Adrenal gland (tissue), 12 donors: ENCODE data around the gene NEU3. TPM values are rescaled to one million over a fixed set of nuclear protein-coding genes. Genes with fewer than 3 reads are reported as not detected.
"Not testable (repeated sequence)": the region's sequence is repeated elsewhere in the genome, so short reads cannot be mapped to it uniquely, and the experiment has no call there.

Source experiments
- DNase-seq, 7 donors: peaks; one replicate each; pipeline ENCODE4 v3.0.0-alpha.2; 2019 to 2020
- H3K27ac ChIP-seq, 5 donors: fragments of 200-600 bp; sonication (generic) in 4 of 5; 1 replicate in 3 of 5; 2 replicates in 2 of 5; pipeline versions ENCODE4 v1.5.1 to v1.8.0; 2016 to 2020; ENCODE audit warnings: mild to moderate bottlenecking in 1 of 5
- H3K27me3 ChIP-seq: fragments of 200-600 bp; 2 replicates; pipeline ENCODE4 v1.8.0; 2021
- H3K36me3 ChIP-seq, 2 donors: fragments of 200-600 bp; replicated peaks in 1 of 2; 1 replicate in 1 of 2; 2 replicates in 1 of 2; pipeline versions ENCODE4 v1.5.1 to v1.8.0; 2018 to 2022
- H3K4me1 ChIP-seq, 2 donors: fragments of 200-600 bp; replicated peaks in 1 of 2; 1 replicate in 1 of 2; 2 replicates in 1 of 2; pipeline versions ENCODE4 v1.5.1 to v1.8.0; 2018 to 2021
- H3K4me3 ChIP-seq, 4 donors: fragments of 200-600 bp; sonication (generic) in 3 of 4; one replicate each; pipeline ENCODE4 v1.5.1; 2016 to 2018
- H3K9me3 ChIP-seq, 3 donors: fragments of 200-600 bp; sonication (generic) in 1 of 3; replicated peaks in 1 of 3; 1 replicate in 2 of 3; 2 replicates in 1 of 3; pipeline versions ENCODE4 v1.5.1 to v1.8.0; 2016 to 2021
- POLR2A ChIP-seq, 2 donors: fragments of 450-650 bp; IDR thresholded peaks; one replicate each; pipeline ENCODE4 v1.6.1; 2017; ENCODE audit warnings: antibody characterized with exemption in 2 of 2, mild to moderate bottlenecking in 2 of 2, moderate library complexity in 1 of 2
- WGBS, 4 donors: extraction: QIAGEN DNeasy Blood & Tissue Kit in 2 of 4; methylation state at CpG; one replicate each; pipeline versions ENCODE4 v1.1.5 to v1.1.7; 2013 to 2017; 5-methylcytosine and 5-hydroxymethylcytosine counted together
- intact Hi-C, 2 donors: fragments of 100-400 bp; cut with DNase I; formaldehyde crosslinking; loops; one replicate each; pipeline versions ENCODE4 v1.14.1 to v1.15.0; 2022 to 2023
- polyA plus RNA-seq, 3 donors: library from polyadenylated mRNA; stranded (reverse); fragments of 200-250 nt in 2 of 3; fragments of 350-450 nt in 1 of 3; fragmentation: Illumina TruSeq in 1 of 3; extraction: RNeasy Lipid Tissue Mini Kit (QIAGEN cat#74804) in 1 of 3; gene quantifications; one replicate each; pipeline ENCODE4 v1.2.3, GENCODE V29; 2013 to 2014
- total RNA-seq, 9 donors: library from RNA; depleted of rRNA in 4 of 9; stranded (reverse); fragments of >200 nt in 4 of 9; fragments of 120-200 nt in 1 of 9; fragmentation: NEBNext Ultra II Directional in 1 of 9; extraction: Animal tissue kit (Norgen Biotek cat#: 25700) in 1 of 9; gene quantifications; one replicate each; pipeline versions ENCODE4 v1.1.0 to v1.2.4, GENCODE V29; 2013 to 2023
- TF ChIP-seq, protein P1 (sequence below), 6 experiments: fragments of 450-650 bp in 4 of 6; fragments of 200-600 bp in 2 of 6; sonication (generic) in 1 of 6; IDR thresholded peaks; 1 replicate in 5 of 6; 2 replicates in 1 of 6; pipeline versions ENCODE4 v1.5.1 to v1.8.0; 2016 to 2021; ENCODE audit warnings: antibody characterized with exemption in 6 of 6, mild to moderate bottlenecking in 2 of 6, moderate library complexity in 1 of 6
- donor health status: healthy with polysubstance abuse.
- donor health status: Bipolar disorder and iron deficiency.
- donor health status: DM: yes; HTN: yes; CAD: no.
- donor health status: DM: no; HTN: no; CAD: no.
- donor health status: DM: no; HTN: no; CAD: no.
- donor health status: DM: yes; HTN: yes; CAD: no.

NEU3 gene
- total and polyA plus RNA-seq, 12 donors, result 8.3 to 34.9 (median 19.7) TPM

DNA sequence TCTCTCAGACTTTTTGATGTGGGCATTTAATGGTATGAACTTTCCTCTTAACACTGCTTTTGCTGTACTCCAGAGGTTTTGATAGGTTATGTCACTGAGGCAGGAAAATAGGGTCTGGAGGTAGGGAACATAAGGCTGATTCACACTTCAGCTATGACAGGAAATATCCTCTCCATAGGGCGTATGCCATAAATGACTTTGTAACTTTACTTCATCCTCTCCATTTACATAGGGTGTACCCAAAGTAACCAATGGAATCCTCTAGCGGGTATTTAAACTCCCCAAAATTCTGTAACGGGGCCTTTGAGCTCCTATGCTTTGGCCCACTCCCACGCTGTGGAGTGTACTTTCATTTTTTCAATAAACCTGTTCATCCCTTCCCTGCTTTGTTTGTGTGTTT is 58.5 kb downstream of the NEU3 start:
- intact Hi-C loops, result no loop called here
- WGBS, 4 donors, result 90 to 95% (median 92%) methylated on average over 4 of the region's 4 CpGs
- H3K4me3 ChIP-seq, result no peak overlapping the region
- no peak for DNase-seq
- H3K9me3 ChIP-seq, result peaks cover 0 to 4% (median 0%) of the 10 kb centered on the region in 3 donors
- no peaks in the 10 kb centered on the region for H3K36me3 ChIP-seq
- H3K4me1 ChIP-seq, result no peaks in the 10 kb centered on the region
- no peaks in the 10 kb centered on the region for H3K27me3 ChIP-seq
- no peak overlapping the region for H3K27ac ChIP-seq
- no peak for TF ChIP-seq POLR2A (IDR thresholded peaks at IDR 0.05)
- TF ChIP-seq, protein P1, sequence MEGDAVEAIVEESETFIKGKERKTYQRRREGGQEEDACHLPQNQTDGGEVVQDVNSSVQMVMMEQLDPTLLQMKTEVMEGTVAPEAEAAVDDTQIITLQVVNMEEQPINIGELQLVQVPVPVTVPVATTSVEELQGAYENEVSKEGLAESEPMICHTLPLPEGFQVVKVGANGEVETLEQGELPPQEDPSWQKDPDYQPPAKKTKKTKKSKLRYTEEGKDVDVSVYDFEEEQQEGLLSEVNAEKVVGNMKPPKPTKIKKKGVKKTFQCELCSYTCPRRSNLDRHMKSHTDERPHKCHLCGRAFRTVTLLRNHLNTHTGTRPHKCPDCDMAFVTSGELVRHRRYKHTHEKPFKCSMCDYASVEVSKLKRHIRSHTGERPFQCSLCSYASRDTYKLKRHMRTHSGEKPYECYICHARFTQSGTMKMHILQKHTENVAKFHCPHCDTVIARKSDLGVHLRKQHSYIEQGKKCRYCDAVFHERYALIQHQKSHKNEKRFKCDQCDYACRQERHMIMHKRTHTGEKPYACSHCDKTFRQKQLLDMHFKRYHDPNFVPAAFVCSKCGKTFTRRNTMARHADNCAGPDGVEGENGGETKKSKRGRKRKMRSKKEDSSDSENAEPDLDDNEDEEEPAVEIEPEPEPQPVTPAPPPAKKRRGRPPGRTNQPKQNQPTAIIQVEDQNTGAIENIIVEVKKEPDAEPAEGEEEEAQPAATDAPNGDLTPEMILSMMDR (IDR thresholded peaks at IDR 0.05), result no peak

DNA sequence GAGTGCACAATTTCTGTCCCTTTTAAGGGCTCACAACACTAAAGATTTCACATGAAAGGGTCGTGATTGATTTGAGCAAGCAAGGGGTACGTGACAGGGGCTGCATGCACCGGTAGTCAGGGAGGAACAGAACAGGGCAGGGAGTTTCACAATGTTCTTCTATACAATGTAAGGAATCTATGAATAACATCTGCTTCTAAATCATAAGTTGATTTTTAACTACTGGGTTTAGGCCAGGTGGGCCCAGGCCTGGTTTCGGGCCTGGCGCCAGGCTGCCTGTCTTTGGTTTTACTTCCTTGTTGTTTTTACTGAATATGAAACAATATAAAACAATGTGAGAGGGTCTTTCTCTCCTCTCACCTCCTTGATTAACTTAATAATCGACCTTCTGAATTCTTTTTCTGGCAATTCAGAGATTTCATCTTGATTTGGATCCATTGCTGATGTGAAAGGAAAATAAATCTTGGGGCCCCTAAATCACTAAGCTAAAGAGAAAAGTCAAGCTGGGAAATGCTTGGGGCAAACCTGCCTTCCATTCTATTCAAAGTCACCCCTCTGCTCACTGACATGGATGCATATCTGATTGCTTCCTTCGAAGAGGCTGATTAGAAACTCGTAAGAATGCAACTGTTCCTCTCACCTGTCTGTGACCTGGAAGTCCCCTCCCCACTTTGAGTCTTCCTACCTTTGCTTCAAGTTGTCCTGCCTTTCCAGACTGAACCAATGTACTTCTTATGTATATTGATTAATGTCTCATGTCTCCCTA is 61.0 kb downstream of the NEU3 start:
- H3K4me3 ChIP-seq, H3K4me1 ChIP-seq, H3K27ac ChIP-seq, H3K27me3 ChIP-seq, DNase-seq, intact Hi-C loops, H3K36me3 ChIP-seq: not testable (repeated sequence)
- peaks cover 0 to 12% (median 0%) of the 10 kb centered on the region in 3 donors for H3K9me3 ChIP-seq
- WGBS, 4 donors, result 83 to 86% (median 84%) methylated on average over 8 of the region's 8 CpGs

DNA sequence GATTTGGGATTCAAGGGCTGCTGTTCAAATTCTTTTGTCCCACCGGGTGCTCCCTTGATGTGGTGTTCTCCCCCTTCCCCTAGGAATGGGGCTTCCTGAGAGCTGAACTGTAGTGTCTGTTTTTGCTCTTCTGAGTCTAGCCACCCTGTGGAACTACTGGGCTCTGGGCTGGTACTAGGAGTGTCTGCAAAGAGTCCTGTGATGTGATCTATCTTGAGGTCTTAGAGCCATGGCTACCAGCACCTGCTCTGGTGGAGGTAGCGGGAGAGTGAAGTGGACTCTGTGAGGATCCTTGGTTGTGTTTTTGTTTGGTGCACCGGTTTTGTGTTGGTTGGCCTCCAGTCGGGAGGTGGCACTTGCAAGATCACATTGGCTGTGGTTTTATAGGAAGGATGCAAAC is 61.8 kb downstream of the NEU3 start:
- Histone ChIP-seq H3K4me3 (no peak overlapping the region), H3K4me1 (no peaks in the 10 kb centered on the region), H3K9me3 (peaks cover 0 to 12% (median 0%) of the 10 kb centered on the region in 3 donors), H3K36me3 (no peaks in the 10 kb centered on the region), H3K27ac (no peak overlapping the region), H3K27me3 (no peaks in the 10 kb centered on the region)
- intact Hi-C loops, result no loop called here
- no peak for TF ChIP-seq POLR2A (IDR thresholded peaks at IDR 0.05)
- TF ChIP-seq, protein P1 (IDR thresholded peaks at IDR 0.05), result no peak
- DNase-seq, result no peak
- WGBS, 4 donors, result 78 to 98% (median 84%) methylated on average over 4 of the region's 4 CpGs

DNA sequence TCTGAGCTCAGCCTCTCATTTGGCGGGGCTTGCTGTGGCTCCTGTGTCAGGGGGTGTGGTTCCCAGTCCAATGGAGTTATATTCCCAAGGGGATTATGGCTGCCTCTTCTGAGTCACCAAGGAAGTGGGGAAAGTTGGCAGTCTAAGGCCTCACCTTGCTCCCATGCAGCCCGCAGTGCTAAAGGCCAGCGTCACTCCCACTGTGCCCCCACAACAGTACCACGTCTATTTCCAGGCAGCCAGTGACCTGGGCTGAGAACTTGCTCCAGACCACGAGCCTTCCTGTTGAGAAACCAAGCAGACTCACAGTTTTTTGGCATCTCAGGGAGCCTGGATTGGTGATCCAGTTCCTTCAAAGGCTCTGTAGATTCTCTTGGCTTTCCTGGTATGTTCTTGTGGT is 62.3 kb downstream of the NEU3 start:
- no peaks in the 10 kb centered on the region for H3K27me3 ChIP-seq
- no peak for TF ChIP-seq POLR2A (IDR thresholded peaks at IDR 0.05)
- TF ChIP-seq, protein P1 (IDR thresholded peaks at IDR 0.05), result no peak
- no peak overlapping the region for H3K4me3 ChIP-seq
- intact Hi-C loops, result no loop called here
- no peaks in the 10 kb centered on the region for H3K4me1 ChIP-seq
- H3K27ac ChIP-seq, result no peak overlapping the region
- no peak for DNase-seq
- 68 to 83% (median 80%) methylated on average over 5 of the region's 5 CpGs for WGBS, 4 donors
- H3K36me3 ChIP-seq, result no peaks in the 10 kb centered on the region
- H3K9me3 ChIP-seq, result peaks cover 0 to 12% (median 0%) of the 10 kb centered on the region in 3 donors

DNA sequence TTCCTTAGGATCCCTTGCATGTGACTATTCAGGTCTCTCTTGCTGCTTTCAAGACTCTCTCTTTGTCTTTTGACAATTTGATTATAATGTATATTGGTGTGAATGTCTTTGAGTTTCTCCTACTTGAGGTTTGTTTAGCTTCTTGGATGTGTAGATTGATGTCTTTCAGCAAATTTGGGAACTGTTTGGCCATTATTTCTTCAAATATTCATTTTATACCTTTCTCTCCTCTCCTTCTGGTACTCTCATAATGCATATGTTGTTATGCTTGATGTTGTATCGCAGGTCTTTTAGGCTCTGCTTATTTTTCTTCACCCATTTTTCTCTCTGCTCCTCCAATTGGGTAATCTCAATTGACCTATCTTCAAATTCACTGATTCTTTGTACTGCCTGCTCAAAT is 63.7 kb downstream of the NEU3 start:
- no peaks in the 10 kb centered on the region for H3K36me3 ChIP-seq
- peaks cover 0 to 12% (median 0%) of the 10 kb centered on the region in 3 donors for H3K9me3 ChIP-seq
- no peak overlapping the region for H3K27ac ChIP-seq
- WGBS, 4 donors, result 88 to 98% (median 91%) methylated on average over 1 of the region's 1 CpG
- no peak overlapping the region for H3K4me3 ChIP-seq
- intact Hi-C loops, result no loop called here
- no peak for TF ChIP-seq POLR2A (IDR thresholded peaks at IDR 0.05)
- TF ChIP-seq, protein P1 (IDR thresholded peaks at IDR 0.05), result no peak
- H3K4me1 ChIP-seq, result no peaks in the 10 kb centered on the region
- DNase-seq, result no peak
- no peaks in the 10 kb centered on the region for H3K27me3 ChIP-seq
